Thoracic aorta (tissue), 2 donors: ENCODE measurements around the gene POLA1. TPM values are rescaled to one million over a fixed set of nuclear protein-coding genes. Genes with fewer than 3 reads are reported as not detected.
"Not testable (repeated sequence)": the region's sequence is repeated elsewhere in the genome, so short reads cannot be mapped to it uniquely, and the experiment has no call there.

Experiments
- ATAC-seq: fragments of 150-250 bp; one replicate; pipeline ENCODE4 v1.8.0; 2017; ENCODE audit warnings: low read depth; ENCODE audit not compliant: insufficient number of reproducible peaks, low FRiP score
- DNase-seq: peaks from one replicate; pipeline ENCODE4 v3.0.0-alpha.2; 2020; ENCODE audit warnings: low spot score
- H3K27ac ChIP-seq, 2 donors: fragments of 200-600 bp; sonication (generic); 1 replicate in 1 of 2; 2 replicates in 1 of 2; pipeline ENCODE4 v1.5.1; 2016; ENCODE audit warnings: mild to moderate bottlenecking in 2 of 2, moderate library complexity in 2 of 2
- H3K27me3 ChIP-seq: fragments of 200-600 bp; sonication (generic); replicated peaks from 2 replicates; pipeline ENCODE4 v1.6.0; 2016; ENCODE audit warnings: mild to moderate bottlenecking; ENCODE audit not compliant: insufficient read depth
- H3K36me3 ChIP-seq: fragments of 200-600 bp; sonication (generic); one replicate; pipeline ENCODE4 v1.5.1; 2016
- H3K4me1 ChIP-seq, 2 donors: fragments of 200-600 bp; sonication (generic); 1 replicate in 1 of 2; 2 replicates in 1 of 2; pipeline versions ENCODE4 v1.5.1 to v1.6.0; 2016; ENCODE audit warnings: low read depth in 2 of 2, mild to moderate bottlenecking in 1 of 2; ENCODE audit not compliant: control insufficient read depth in 1 of 2
- H3K4me3 ChIP-seq: fragments of 200-600 bp; sonication (generic); 2 replicates; pipeline ENCODE4 v1.5.1; 2016; ENCODE audit warnings: mild to moderate bottlenecking
- H3K9me3 ChIP-seq: fragments of 200-600 bp; sonication (generic); 2 replicates; pipeline ENCODE4 v1.5.1; 2016
- CTCF ChIP-seq: fragments of 200-600 bp; sonication (generic); IDR thresholded peaks from one replicate; pipeline ENCODE4 v1.5.1; 2019; ENCODE audit warnings: antibody characterized with exemption
- total RNA-seq, 2 donors: library from RNA; depleted of rRNA; stranded (reverse); fragments of >200 nt; gene quantifications; one replicate each; pipeline versions ENCODE4 v1.1.0 to v1.2.3, GENCODE V29; 2016

POLA1 gene
- total RNA-seq, 2 donors from 2014 or later = 11.6 to 20.6 TPM

DNA sequence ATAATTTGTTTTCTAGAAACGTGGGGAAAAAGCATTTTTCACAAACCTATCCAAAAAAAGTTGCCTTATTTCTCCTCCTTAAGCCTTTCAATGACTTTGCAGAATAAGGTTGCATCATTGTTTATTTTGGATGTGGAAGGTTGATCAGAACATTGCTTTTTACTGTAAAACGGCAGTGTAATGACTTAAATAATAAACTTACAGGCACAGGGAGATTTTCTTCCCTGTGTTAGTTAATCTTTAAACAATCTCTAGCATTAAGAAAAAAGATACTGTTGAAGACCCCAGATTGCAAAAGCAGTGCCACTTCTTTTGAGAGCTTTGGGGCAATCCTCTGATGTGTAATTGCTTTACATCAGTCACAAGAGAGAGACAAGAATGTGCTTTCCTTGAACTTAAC is 168.6 kb downstream of the POLA1 start:
- Histone ChIP-seq H3K4me3 (no peak overlapping the region), H3K4me1 (no peaks in the 10 kb centered on the region), H3K27me3 (no peaks in the 10 kb centered on the region), H3K36me3 (no peaks in the 10 kb centered on the region), H3K9me3 (no peaks in the 10 kb centered on the region), H3K27ac (no peak overlapping the region)
- no peak for ATAC-seq
- no peak for DNase-seq
- no peak for TF ChIP-seq CTCF

DNA sequence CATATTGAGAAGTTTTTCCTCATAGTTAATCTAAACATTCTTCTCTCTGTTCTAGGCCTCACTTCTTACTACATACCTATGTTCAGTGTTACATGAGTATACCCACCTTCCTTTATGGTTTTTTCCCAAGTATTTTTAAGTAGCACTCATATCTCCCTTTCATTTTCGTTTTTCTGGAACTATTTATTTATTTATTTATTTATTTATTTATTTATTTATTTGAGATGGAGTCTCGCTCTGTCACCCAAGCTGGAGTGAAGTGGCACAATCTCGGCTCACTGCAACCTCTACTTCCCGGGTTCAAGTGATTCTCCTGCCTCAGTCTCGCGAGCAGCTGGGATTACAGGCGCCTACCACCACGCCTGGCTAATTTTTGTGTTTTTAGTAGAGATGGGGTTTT is 170.1 kb downstream of the POLA1 start:
- H3K36me3 ChIP-seq, H3K4me3 ChIP-seq, H3K4me1 ChIP-seq, DNase-seq, H3K27me3 ChIP-seq, H3K9me3 ChIP-seq, ATAC-seq, H3K27ac ChIP-seq: not testable (repeated sequence)

DNA sequence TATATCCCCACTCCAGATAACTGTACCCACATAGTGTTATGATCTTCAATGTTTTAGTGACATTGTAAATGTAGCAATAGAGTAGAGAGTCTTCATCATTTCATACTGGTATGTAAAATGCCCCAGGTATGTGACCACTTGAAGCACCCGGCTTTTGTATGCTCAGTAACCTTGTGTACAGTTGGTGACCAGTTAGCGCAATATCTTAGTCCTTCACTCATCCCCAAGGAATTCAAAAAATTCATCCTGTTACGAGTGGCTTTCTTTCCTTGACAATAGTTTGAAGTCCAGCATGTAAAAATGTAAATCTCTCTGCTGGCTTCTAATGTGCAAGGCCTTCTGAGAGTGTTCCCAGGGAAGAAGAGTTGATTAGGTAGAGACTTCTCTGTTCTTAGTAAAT is 176.4 kb downstream of the POLA1 start:
- H3K27me3 ChIP-seq = no peaks in the 10 kb centered on the region
- H3K9me3 ChIP-seq = no peaks in the 10 kb centered on the region
- ATAC-seq (no peak), DNase-seq (no peak)
- no peak overlapping the region for H3K4me3 ChIP-seq
- H3K4me1 ChIP-seq = no peaks in the 10 kb centered on the region
- H3K27ac ChIP-seq = no peak overlapping the region
- no peaks in the 10 kb centered on the region for H3K36me3 ChIP-seq
- TF ChIP-seq CTCF = no peak

GRCh38 chrX:24874604-24875247 is 181.0 kb downstream of the POLA1 start:
- ATAC-seq (no peak), DNase-seq (no peak)
- no peak overlapping the region for H3K27ac ChIP-seq

DNA sequence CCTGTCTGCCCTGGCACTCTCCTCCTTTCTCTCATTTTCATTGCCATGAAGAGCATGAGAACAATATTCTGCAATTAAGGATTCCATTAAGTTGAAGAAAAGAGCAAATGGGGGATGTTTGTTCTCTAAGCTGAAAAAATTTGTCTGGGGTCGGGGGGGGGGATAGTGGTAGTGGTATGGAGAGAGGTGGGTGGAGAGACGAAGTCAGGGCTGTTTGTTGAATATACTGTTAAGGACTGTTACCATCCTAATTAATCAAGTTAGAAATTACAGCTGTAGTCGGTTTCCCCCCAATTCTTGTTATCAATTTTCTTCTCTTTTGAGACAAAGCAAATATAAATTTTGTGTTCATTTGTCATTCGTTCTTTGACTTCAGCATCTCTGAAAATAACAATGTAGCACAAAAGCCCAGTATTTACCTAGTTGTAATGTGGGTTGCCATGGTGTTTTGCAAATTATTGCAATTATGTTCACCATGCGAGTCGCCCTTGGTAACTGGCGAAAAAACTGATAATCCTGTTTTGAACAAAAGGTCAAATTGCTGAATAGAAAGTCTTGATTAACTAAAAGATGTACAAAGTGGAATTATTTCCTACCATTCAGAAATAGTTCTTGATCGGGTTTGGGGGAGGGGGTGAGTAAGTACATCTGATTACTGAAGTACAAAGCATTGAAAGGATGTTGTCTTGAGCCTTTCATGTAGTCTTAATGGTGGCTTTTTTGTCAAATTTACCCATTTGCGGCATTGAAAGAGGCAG is 183.0 kb downstream of the POLA1 start:
- no peak for DNase-seq
- Histone ChIP-seq H3K36me3 (no peaks in the 10 kb centered on the region), H3K4me1 (no peaks in the 10 kb centered on the region), H3K9me3 (no peaks in the 10 kb centered on the region), H3K4me3 (no peak overlapping the region), H3K27me3 (no peaks in the 10 kb centered on the region), H3K27ac (no peak overlapping the region)
- ATAC-seq = no peak
- no peak for TF ChIP-seq CTCF

More at GRCh38 chrX:24874604-24875247, 181.0 kb downstream of the POLA1 start:
- TF ChIP-seq CTCF = no peak
- no peak overlapping the region for H3K4me3 ChIP-seq
- no peaks in the 10 kb centered on the region for H3K4me1 ChIP-seq
- H3K27me3 ChIP-seq = no peaks in the 10 kb centered on the region
- no peaks in the 10 kb centered on the region for H3K9me3 ChIP-seq
- H3K36me3 ChIP-seq = no peaks in the 10 kb centered on the region
